ENCODE data around the gene MEAF6. TPM values are rescaled to one million over a fixed set of nuclear protein-coding genes. Genes with fewer than 3 reads are reported as not detected.
"Not testable (repeated sequence)": the region's sequence is repeated elsewhere in the genome, so short reads cannot be mapped to it uniquely, and the experiment has no call there.

MEAF6 gene
- total RNA-seq, 2 donors from 2014 or later: 43.9 to 68.8 TPM

DNA sequence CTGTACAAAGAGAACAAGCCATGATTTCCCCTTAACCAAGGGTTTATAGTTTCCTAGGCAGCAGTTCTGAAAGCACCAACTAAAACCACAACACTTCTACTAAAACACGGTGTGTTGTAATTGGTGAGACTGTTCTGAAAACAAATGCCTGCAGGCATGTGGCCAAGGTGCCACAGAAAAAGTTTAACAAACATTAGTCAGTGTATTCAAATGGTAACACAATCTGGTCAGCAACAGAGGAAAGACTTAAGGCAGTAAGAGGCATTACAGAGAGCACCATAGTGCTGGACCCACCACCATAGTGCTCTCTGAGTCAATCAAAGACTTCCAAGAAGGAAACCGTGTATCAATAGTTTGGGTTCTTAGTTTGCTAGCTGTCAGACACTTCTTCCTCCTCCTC is 22.8 kb upstream of the MEAF6 start:
- no peaks in the 10 kb centered on the region for H3K27me3 ChIP-seq (replicated peaks; ENCODE audit: insufficient read depth)
- ATAC-seq (ENCODE audit: insufficient number of reproducible peaks, low FRiP score, low read depth) (no peak), DNase-seq (ENCODE audit: low spot score) (no peak)
- peaks cover 3 to 16% of the 10 kb centered on the region in 2 donors for H3K4me1 ChIP-seq (ENCODE audit: control insufficient read depth in 1 of 2, low read depth in 2 of 2)
- H3K27ac ChIP-seq: no peak overlapping the region
- TF ChIP-seq, protein P1, sequence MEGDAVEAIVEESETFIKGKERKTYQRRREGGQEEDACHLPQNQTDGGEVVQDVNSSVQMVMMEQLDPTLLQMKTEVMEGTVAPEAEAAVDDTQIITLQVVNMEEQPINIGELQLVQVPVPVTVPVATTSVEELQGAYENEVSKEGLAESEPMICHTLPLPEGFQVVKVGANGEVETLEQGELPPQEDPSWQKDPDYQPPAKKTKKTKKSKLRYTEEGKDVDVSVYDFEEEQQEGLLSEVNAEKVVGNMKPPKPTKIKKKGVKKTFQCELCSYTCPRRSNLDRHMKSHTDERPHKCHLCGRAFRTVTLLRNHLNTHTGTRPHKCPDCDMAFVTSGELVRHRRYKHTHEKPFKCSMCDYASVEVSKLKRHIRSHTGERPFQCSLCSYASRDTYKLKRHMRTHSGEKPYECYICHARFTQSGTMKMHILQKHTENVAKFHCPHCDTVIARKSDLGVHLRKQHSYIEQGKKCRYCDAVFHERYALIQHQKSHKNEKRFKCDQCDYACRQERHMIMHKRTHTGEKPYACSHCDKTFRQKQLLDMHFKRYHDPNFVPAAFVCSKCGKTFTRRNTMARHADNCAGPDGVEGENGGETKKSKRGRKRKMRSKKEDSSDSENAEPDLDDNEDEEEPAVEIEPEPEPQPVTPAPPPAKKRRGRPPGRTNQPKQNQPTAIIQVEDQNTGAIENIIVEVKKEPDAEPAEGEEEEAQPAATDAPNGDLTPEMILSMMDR (IDR thresholded peaks at IDR 0.05): no peak
- peaks cover 47% of the 10 kb centered on the region for H3K36me3 ChIP-seq
- H3K4me3 ChIP-seq: no peak overlapping the region
- no peaks in the 10 kb centered on the region for H3K9me3 ChIP-seq

- Histone ChIP-seq H3K9me3 (no peaks in the 10 kb centered on the region), H3K27ac (peak overlapping the region; percentile 45 to 77), H3K27me3 (replicated peaks; ENCODE audit: insufficient read depth) (no peaks in the 10 kb centered on the region), H3K4me3 (no peak overlapping the region), H3K36me3 (peaks cover 21% of the 10 kb centered on the region), H3K4me1 (ENCODE audit: control insufficient read depth in 1 of 2, low read depth in 2 of 2) (peaks cover 3 to 16% of the 10 kb centered on the region in 2 donors)
- TF ChIP-seq, protein P1 (IDR thresholded peaks at IDR 0.05): no peak
- ATAC-seq (ENCODE audit: insufficient number of reproducible peaks, low FRiP score, low read depth): no peak
- DNase-seq (ENCODE audit: low spot score): no peak
Measured at GRCh38 chr1:37533317-37534093, 18.9 kb upstream of the MEAF6 start.

DNA sequence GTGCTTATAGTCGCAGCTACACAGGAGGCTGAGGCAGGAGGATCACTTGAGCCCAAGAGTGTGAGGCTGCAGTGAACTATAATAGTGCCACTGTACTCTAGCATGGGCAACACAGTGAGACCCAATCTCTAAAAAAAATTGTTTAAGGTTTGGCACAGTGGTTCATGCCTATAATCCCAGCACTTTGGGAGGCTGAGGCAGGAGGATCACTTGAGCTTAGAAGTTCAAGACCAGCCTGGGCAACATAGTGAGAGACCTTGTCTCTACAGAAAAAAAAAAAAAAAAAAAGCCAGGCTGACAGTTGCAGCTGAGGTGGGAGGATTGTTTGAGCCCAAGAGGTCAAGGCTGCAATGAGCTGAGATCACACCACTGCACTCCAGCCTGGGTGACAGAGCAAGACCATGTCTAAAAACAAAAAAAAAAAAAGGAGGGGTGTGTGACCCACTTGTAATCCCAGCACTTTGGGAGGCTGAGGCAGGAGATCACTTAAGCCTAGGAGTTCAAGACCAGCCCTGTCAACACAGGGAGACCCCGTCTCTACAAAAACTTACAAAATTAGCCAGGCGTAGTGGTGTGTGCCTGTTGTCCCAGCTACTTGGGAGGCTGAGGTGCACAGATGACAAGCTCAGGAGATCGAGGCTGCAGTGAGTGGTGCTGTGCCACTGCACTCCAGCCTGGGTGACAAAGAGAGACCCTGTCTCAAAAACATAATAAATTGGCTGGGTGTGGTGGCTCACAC is 18.0 kb upstream of the MEAF6 start:
- Histone ChIP-seq H3K36me3 (peaks cover 16% of the 10 kb centered on the region), H3K4me1 (ENCODE audit: control insufficient read depth in 1 of 2, low read depth in 2 of 2) (peaks cover 3 to 16% of the 10 kb centered on the region in 2 donors)
- not testable (repeated sequence) for H3K4me3 ChIP-seq; H3K27ac ChIP-seq; H3K27me3 ChIP-seq (replicated peaks; ENCODE audit: insufficient read depth); ATAC-seq (ENCODE audit: insufficient number of reproducible peaks, low FRiP score, low read depth); H3K9me3 ChIP-seq; DNase-seq (ENCODE audit: low spot score)

- H3K9me3 ChIP-seq; ATAC-seq (ENCODE audit: insufficient number of reproducible peaks, low FRiP score, low read depth); H3K36me3 ChIP-seq; H3K27ac ChIP-seq; H3K27me3 ChIP-seq (replicated peaks; ENCODE audit: insufficient read depth); H3K4me3 ChIP-seq; DNase-seq (ENCODE audit: low spot score): not testable (repeated sequence)
- H3K4me1 ChIP-seq (ENCODE audit: control insufficient read depth in 1 of 2, low read depth in 2 of 2): peaks cover 3 to 16% of the 10 kb centered on the region in 2 donors
Measured at GRCh38 chr1:37529888-37530287, 15.3 kb upstream of the MEAF6 start.

DNA sequence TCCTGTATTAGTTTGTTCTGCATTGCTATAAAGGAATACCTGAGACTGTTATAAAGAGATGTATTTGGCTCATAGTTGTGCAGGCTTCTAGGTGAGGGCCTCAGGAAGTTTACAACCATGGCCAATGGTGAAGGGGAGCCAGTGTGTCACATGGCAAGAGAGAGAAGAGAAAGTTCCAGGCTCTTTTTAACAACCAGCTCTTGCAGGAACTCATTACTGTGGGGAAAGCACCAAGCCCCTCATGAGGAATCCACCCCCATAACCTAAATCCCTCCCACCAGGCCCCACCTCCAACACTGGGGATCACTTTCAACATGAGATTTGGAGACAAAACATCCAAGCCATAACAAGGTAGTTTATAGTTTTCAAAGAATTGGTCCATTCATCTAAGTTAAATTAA is 5.0 kb upstream of the MEAF6 start:
- Histone ChIP-seq H3K27ac (no peak overlapping the region), H3K4me3 (no peak overlapping the region), H3K4me1 (ENCODE audit: control insufficient read depth in 1 of 2, low read depth in 2 of 2) (peaks cover 0 to 8% of the 10 kb centered on the region in 2 donors), H3K36me3 (no peaks in the 10 kb centered on the region), H3K9me3 (no peaks in the 10 kb centered on the region), H3K27me3 (replicated peaks; ENCODE audit: insufficient read depth) (no peaks in the 10 kb centered on the region)
- TF ChIP-seq, protein P1 (IDR thresholded peaks at IDR 0.05): no peak
- no peak for ATAC-seq (ENCODE audit: insufficient number of reproducible peaks, low FRiP score, low read depth)
- no peak for DNase-seq (ENCODE audit: low spot score)

DNA sequence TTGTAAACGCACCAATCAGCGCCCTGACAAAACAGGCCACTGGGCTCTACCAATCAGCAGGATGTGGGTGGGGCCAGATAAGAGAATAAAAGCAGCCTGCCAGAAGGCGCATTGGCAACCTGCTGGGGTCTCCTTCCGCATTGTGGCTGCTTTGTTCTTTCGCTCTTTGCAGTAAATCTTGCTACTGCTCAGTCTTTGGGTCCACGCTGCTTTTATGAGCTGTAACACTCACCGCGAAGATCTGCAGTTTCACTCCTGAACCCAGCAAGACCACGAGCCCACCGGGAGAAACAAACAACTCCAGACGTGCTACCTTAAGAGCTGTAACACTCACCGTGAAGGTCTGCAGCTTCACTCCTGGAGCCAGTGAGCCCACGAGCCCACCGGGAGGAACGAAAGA is 4.4 kb upstream of the MEAF6 start:
- not testable (repeated sequence) for DNase-seq (ENCODE audit: low spot score); H3K4me1 ChIP-seq (ENCODE audit: control insufficient read depth in 1 of 2, low read depth in 2 of 2); H3K4me3 ChIP-seq; H3K27me3 ChIP-seq (replicated peaks; ENCODE audit: insufficient read depth); H3K9me3 ChIP-seq; ATAC-seq (ENCODE audit: insufficient number of reproducible peaks, low FRiP score, low read depth); H3K36me3 ChIP-seq; H3K27ac ChIP-seq

- H3K36me3 ChIP-seq; H3K4me3 ChIP-seq; H3K9me3 ChIP-seq; DNase-seq (ENCODE audit: low spot score); H3K27me3 ChIP-seq (replicated peaks; ENCODE audit: insufficient read depth); ATAC-seq (ENCODE audit: insufficient number of reproducible peaks, low FRiP score, low read depth); H3K27ac ChIP-seq: not testable (repeated sequence)
- peaks cover 6 to 14% of the 10 kb centered on the region in 2 donors for H3K4me1 ChIP-seq (ENCODE audit: control insufficient read depth in 1 of 2, low read depth in 2 of 2)
Measured at GRCh38 chr1:37518241-37518640, 3.7 kb upstream of the MEAF6 start.

All from thoracic aorta (tissue), 2 donors.